HG03520 (cell line): Measurements from ENCODE around the gene MEGF9.

Experiments used
- ATAC-seq: cut with Tn5 transposase; IDR thresholded peaks from one replicate; pipeline ENCODE4 v1.9.1; 2021; ENCODE audit warnings: mild to moderate bottlenecking, moderate library complexity; ENCODE audit not compliant: unreplicated experiment

Gene MEGF9

DNA sequence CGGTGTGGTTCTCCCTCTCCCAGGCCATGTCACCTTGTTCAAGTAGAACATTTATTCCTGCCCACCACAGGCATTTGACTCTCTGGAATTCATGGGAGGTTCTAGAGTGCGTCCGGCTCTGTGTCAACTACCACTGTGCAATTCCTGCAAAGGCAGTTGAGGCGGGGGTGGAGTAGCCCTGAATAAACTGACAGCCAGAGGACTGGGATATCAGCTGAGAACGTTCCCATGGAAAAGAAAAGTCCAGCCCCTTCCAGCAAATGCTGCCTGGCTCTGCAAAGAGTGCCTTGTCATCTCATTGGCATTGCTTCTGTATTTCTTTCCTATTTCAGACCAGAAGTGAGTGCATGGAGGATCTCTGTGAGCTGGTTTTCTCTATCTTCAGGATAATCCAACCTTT lies 18.9 kb upstream of the MEGF9 start:
- no peak for ATAC-seq

DNA sequence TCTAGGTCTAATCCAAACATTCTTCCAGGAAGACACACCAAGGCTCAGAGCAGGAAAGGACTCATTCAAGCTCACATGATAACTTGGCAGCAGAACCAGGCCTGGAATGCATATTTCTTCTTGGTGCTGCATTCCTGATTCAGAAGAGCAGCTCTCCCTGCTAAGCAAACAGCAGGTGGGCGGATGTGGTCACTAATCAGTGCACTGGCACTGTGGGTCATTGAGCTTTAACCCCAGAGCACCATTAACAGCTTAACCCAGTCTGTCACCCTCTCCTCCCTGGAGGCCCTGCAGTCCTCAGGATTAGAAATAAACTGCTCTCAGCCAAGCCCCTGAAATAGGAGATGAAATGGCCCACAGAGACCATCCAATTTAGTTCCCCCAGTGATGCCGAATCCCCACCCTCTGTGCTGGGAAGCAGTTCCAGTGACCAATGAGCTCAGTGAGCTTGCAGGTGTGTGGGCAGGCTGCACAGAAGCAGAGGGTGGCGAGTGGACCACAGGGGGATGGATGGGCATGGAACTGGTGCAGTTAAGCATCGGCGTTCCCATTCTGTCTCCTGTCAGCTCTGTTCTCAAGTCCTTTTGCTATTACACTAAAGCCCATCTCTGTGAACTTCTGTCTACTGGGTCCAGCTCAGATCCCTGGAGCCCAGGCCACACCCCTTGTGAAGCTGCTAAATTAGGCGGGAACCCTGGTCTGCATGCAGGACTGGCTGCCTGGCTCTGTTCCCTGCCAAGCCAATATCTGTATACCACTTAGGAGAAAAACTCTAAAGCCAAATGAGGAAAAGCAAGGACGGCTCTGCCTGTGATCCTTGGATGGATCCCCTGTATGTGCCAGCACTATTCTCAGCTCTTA lies 16.6 kb upstream of the MEGF9 start:
- no peak for ATAC-seq

- no peak for ATAC-seq
Observed at GRCh38 chr9:120729791-120730241, 15.5 kb upstream of the MEGF9 start.

GRCh38 chr9:120726484-120726883 lies 12.2 kb upstream of the MEGF9 start:
- ATAC-seq: no peak

DNA sequence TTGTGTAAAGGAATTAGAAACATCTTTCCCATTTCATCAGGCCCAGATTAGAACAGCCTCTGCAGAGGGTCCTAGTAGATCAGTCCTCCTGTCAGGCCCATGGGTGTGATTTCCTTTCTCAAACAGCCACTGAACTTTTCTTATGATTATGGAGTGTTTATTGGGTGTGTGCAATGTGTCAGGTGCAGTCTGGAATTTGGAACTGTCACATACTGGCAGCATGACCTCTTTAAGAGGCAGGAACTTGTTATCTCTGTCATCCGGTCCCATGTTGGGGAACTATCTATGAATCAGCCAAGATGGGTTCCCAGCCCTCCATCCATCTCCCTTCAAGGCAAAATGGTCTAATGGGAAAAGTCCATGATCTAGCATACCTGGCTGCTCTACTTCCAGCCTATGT lies 11.6 kb upstream of the MEGF9 start:
- no peak for ATAC-seq

DNA sequence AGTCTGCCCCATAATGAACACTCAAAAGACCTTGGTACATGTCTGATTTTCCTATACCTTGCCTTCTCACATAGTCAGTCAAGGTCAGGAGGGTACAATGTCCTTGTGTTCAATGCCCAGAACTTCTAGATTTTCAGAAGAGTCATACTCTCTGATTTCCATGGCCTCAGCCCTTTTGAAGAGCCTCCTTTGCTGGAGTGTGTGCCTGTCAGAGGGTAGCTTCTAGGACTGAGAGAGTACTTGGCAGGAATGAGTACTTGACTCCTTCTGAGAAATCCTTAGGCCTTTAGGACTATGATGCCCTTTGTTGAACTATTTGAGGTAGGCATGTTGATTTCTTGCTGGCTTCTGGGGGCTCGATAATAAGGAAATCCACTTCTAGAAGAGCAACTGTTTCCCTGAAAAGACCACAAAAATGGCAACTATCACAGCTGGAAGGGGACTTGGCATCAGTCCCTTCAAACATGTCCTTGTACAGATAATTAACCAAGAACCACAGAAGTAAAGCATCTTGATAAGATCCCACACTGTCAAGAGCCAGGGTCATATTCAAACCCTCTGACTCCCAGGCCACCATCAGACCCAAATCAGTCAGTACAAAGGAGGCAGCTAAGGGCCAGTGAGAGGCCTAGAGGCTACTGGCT lies 10.6 kb upstream of the MEGF9 start:
- no peak for ATAC-seq

DNA sequence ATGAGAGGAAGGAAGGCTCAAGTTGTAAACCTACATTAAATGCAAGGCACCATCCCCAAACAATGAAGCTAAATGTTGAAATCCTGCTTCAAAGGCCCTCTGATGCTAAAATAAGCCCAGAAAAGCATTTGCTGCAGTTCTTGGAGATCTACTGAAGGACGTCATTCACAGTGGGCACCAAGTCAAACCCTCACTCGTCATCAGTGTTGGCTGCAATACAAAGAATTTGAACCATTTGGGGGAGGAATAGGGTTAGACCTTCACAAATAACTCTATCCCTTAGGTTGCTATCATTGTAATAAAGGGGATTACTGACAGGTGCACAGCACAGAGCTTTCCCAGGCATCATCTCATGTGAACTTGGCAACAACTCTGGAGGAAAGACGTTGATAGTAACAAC lies 9.3 kb upstream of the MEGF9 start:
- no peak for ATAC-seq

DNA sequence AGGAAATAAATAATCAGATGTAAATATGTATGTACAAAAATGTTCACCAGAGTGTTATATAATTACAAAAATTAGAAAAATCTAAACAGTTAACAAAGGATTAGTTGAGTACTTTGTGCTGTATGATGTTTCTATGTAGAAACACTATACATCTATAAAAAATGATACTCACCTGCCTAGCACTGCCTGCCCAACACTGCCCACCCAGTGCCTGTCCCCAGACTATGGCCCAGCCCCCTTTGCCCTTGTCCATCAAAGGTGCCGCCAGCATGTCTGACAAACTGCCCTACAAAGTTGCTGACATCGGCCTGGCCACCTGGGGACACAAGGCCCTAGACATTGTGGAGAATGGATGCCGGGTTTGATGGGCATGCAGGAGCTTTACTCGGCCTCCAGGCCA lies 6.1 kb upstream of the MEGF9 start:
- no peak for ATAC-seq

DNA sequence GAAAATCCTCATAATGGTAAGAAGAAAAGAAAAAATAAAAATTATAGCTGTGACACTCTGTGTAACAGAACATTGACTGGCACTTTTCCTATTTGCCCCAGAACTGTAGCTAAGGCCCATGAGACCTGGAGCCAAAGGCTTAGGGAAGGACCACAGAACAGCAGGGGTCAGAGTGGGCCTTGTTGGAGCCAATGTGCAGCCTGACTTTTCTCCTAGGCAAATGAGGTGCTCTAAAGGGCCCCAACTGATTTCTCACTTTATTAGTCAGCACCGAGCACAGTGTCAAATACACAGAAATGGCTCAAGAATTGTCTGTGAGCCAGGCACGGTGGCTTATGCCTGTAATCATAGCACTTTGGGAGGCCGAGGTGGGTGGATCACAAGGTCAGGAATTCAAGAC lies 4.0 kb upstream of the MEGF9 start:
- no peak for ATAC-seq

- no peak for ATAC-seq
Observed at GRCh38 chr9:120717176-120717575, 2.9 kb upstream of the MEGF9 start.

- ATAC-seq: no peak
Observed at GRCh38 chr9:120716483-120716882, 2.2 kb upstream of the MEGF9 start.

DNA sequence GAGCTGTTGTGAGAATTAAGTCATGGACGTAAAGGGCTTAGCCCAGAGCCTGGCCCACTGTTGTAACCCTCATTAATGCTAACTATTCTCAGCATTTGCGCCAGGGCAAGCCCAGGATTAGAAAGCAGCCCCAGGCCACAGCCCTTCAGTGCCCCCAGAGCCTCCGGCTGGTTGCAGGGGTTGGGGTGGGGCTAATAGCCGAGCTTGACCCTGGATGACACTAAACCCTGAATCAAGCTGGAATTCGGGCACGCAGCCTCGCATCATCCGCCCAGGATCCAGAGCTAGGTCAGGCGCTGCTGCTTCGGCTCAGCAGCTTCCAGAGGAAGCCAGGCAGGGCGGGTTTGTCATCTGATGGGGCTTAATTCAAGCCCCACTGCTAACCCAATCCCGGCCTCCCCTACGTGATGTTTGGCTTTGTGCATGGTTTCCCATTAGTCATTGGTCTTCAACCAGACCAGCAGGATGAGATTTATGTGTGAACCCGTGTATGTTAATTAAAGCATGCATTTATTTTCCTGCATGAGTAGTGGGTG lies 1.2 kb upstream of the MEGF9 start:
- ATAC-seq: no peak

GRCh38 chr9:120714846-120715388 lies 647 bp upstream of the MEGF9 start:
- ATAC-seq: peak; percentile 30

- no peak for ATAC-seq
Observed at GRCh38 chr9:120713257-120714087, 798 bp downstream of the MEGF9 start.

- ATAC-seq: no peak
Observed at GRCh38 chr9:120712539-120713031, 1.7 kb downstream of the MEGF9 start.

- no peak for ATAC-seq
Observed at GRCh38 chr9:120711841-120712538, 2.3 kb downstream of the MEGF9 start.

DNA sequence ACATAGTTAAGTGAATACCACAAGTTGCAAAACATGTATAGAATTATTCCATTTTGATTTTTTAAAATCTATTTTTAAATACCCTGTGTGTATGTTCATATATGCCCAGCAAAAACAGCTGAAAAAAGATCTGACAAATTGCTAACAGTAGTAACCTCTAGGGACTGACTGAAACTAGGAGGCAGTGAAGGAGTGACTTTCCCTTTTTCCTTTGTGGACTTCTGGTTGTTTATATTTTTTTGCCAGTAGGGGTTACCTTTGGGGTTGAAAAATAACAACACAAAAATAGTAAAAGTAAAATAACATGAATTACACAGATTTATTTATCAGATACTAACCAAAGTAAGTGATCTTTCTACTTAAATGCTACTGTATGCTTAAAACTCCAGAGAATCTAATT lies 2.9 kb downstream of the MEGF9 start:
- ATAC-seq: no peak

- ATAC-seq: no peak
Observed at GRCh38 chr9:120710110-120710981, 3.9 kb downstream of the MEGF9 start.

DNA sequence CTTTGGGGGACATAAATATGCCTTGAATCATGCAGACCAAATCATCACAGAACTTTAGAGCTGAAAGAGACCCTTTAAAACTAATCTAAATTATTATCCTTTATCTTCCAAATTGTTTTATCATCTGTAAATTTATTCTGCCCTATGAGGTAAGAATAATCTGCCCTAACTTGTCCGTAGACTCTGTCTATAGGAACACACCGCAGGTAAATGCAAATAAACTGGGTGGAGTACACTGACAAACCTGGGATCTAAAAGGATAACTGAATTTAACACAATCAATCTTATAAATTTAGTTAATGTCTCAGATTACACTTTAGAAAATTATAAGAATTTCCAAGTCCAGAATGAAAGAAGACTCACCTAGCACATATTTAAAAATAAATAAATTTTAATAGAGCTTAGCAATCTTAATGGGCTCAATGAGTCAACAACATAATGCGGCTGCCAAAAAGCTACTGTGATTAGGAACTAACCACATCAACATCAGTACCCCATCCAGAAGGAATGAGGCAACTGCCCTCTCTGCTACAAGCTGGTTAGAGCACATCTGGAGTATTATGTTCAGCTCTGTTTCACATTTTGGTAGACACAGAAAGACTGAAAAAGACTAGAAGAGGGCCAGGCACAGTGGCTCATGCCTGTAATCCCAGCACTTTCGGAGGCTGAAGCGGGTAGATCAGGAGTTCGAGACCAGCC lies 5.6 kb downstream of the MEGF9 start:
- ATAC-seq: no peak
